Tibial nerve (tissue), 3 donors: ENCODE measurements around the gene ASMTL.

Experiments
- EP300 ChIP-seq, 2 donors: sonication (generic); formaldehyde crosslinking; IDR thresholded peaks; one replicate each; pipeline ENCODE4 v1.6.1; 2017; ENCODE audit warnings: antibody characterized with exemption in 2 of 2, mild to moderate bottlenecking in 1 of 2
- POLR2A ChIP-seq, 2 donors: fragments of 450-650 bp; IDR thresholded peaks; one replicate each; pipeline ENCODE4 v1.6.1; 2017; ENCODE audit warnings: antibody characterized with exemption in 2 of 2, mild to moderate bottlenecking in 2 of 2, moderate library complexity in 2 of 2

- no peak for TF ChIP-seq EP300 (IDR thresholded peaks at IDR 0.05)
- TF ChIP-seq POLR2A (IDR thresholded peaks at IDR 0.05): no peak
Measured at GRCh38 chrX:1440506-1440905, 12.2 kb downstream of the ASMTL start.
